OCI-LY1 (cell line): Measurements from ENCODE around the gene FA2H.

Experiments
- EZH2 ChIP-seq: fragments of 200-600 bp; sonication (generic), shearing (Covaris generic); IDR thresholded peaks from 2 replicates; pipeline ENCODE4 v1.8.0; 2017; ENCODE audit warnings: borderline replicate concordance, mixed run types, mild to moderate bottlenecking, antibody characterized with exemption, low read length, moderate library complexity, mixed read lengths
- TF ChIP-seq, protein P1 (sequence below): fragments of 200-600 bp; sonication (generic), shearing (Covaris generic); IDR thresholded peaks from 2 replicates; pipeline ENCODE4 v1.5.1; 2017; ENCODE audit warnings: mild to moderate bottlenecking, antibody characterized with exemption, low read length, moderate library complexity, mixed read lengths

DNA sequence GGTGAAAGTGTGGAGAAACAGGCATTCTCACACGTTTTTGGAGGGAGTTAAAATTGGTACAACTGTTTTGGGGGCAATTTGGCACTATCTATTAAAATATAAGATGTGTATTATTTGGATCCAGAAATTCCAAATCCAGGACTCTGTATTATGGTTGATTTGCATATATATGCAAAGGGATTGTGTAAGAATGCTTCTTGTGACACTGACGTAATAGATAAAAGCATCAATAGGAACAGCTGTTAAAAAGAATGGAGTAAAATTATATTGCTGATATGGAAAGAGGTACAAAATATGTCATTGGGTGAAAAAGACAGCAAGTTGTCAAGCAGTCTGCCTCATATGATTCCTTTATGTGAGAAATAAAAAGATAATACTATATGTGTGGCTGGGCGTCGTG is 17.3 kb downstream of the FA2H start:
- TF ChIP-seq, protein P1, sequence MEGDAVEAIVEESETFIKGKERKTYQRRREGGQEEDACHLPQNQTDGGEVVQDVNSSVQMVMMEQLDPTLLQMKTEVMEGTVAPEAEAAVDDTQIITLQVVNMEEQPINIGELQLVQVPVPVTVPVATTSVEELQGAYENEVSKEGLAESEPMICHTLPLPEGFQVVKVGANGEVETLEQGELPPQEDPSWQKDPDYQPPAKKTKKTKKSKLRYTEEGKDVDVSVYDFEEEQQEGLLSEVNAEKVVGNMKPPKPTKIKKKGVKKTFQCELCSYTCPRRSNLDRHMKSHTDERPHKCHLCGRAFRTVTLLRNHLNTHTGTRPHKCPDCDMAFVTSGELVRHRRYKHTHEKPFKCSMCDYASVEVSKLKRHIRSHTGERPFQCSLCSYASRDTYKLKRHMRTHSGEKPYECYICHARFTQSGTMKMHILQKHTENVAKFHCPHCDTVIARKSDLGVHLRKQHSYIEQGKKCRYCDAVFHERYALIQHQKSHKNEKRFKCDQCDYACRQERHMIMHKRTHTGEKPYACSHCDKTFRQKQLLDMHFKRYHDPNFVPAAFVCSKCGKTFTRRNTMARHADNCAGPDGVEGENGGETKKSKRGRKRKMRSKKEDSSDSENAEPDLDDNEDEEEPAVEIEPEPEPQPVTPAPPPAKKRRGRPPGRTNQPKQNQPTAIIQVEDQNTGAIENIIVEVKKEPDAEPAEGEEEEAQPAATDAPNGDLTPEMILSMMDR, result no peak
- no peak for TF ChIP-seq EZH2
